A204.1 (cell line): Measurements from ENCODE around the gene TPCN2.

Source experiments
- FAIRE-seq: peaks from 2 replicates; lab custom pipeline; 2012; peaks lifted over from hg19 to GRCh38; lab: Jason Lieb, UNC

The TPCN2 gene

GRCh38 chr11:69039501-69039900, 9.2 kb upstream of the TPCN2 start:
- no peak for FAIRE-seq

- no peak for FAIRE-seq
These were observed 8.7 kb upstream of the TPCN2 start for GRCh38 chr11:69040051-69040450.

- FAIRE-seq = no peak
These were observed 8.0 kb upstream of the TPCN2 start for GRCh38 chr11:69040581-69041260.

- FAIRE-seq = no peak
These were observed 7.2 kb upstream of the TPCN2 start for GRCh38 chr11:69041516-69041915.

- FAIRE-seq = no peak
These were observed 4.4 kb upstream of the TPCN2 start for GRCh38 chr11:69044111-69045013.

GRCh38 chr11:69048031-69048693, 570 bp upstream of the TPCN2 start:
- FAIRE-seq = no peak

- FAIRE-seq = no peak
These were observed 747 bp downstream of the TPCN2 start for GRCh38 chr11:69049490-69049867.

GRCh38 chr11:69050592-69051380, 2.1 kb downstream of the TPCN2 start:
- FAIRE-seq = no peak

- FAIRE-seq = no peak
These were observed 2.9 kb downstream of the TPCN2 start for GRCh38 chr11:69051381-69052342.

GRCh38 chr11:69052343-69053168, 3.8 kb downstream of the TPCN2 start:
- no peak for FAIRE-seq

- no peak for FAIRE-seq
These were observed 4.4 kb downstream of the TPCN2 start for GRCh38 chr11:69053169-69053477.

GRCh38 chr11:69053546-69054396, 5.0 kb downstream of the TPCN2 start:
- FAIRE-seq = no peak

GRCh38 chr11:69054397-69055211, 5.9 kb downstream of the TPCN2 start:
- FAIRE-seq = no peak

- no peak for FAIRE-seq
These were observed 6.5 kb downstream of the TPCN2 start for GRCh38 chr11:69055212-69055586.

- FAIRE-seq = no peak
These were observed 7.1 kb downstream of the TPCN2 start for GRCh38 chr11:69055598-69056516.

GRCh38 chr11:69057236-69057635, 8.5 kb downstream of the TPCN2 start:
- no peak for FAIRE-seq

- FAIRE-seq = no peak
These were observed 9.1 kb downstream of the TPCN2 start for GRCh38 chr11:69057801-69058200.
